PFSK-1 (cell line): Measurements from ENCODE around the gene POGLUT3.

Source experiments
- FOXP2 ChIP-seq: optimal IDR thresholded peaks from 2 replicates; pipeline ENCODE3; 2011; ENCODE audit warnings: borderline replicate concordance, control low read depth, inconsistent platforms; ENCODE audit not compliant: insufficient read depth; ENCODE audit errors: extremely low read length, extremely low read depth
- POLR2AphosphoS5 ChIP-seq: IDR thresholded peaks from 2 replicates; pipeline ENCODE4 v1.6.1; 2012; ENCODE audit warnings: low read depth, mild to moderate bottlenecking, control low read depth, low read length, moderate library complexity
- SIN3A ChIP-seq: IDR thresholded peaks from 2 replicates; pipeline ENCODE4 v1.6.1; 2012; ENCODE audit warnings: mild to moderate bottlenecking, low read length, moderate library complexity, borderline replicate concordance; ENCODE audit not compliant: insufficient read depth
- TAF1 ChIP-seq: IDR thresholded peaks from 2 replicates; pipeline ENCODE4 v1.6.1; 2012; ENCODE audit warnings: low read length, control low read depth, borderline replicate concordance; ENCODE audit not compliant: insufficient read depth
- TF ChIP-seq, protein P1 (sequence below), 2 experiments: IDR thresholded peaks; 2 replicates each; pipeline versions ENCODE4 v1.6.1 to v1.8.0; 2011 to 2012; ENCODE audit warnings: low read depth in 2 of 2, low read length in 2 of 2, control low read depth in 1 of 2, inconsistent platforms in 1 of 2, mild to moderate bottlenecking in 1 of 2, moderate library complexity in 1 of 2; ENCODE audit not compliant: insufficient read depth in 1 of 2

POGLUT3 gene

DNA sequence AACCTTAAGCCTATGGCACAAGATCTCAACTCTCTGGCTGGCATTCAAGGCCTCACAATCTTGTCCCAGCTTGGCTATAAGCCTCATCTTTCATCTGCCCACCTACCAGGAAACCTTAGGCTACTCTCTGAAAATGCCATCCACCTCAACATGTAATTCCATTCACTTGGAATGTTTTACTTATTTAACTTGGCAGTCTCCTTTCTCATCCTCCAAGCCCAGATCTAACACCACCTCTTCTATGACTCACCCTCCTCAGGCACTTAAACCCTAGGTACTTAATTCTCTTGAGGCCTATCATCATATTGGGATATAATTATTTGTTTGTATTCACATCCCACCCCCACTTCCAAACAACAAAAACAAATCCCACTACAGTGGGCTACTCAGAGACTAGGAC lies 15.0 kb downstream of the POGLUT3 start:
- TF ChIP-seq TAF1 (no peak), POLR2AphosphoS5 (no peak), SIN3A (no peak), FOXP2 (no peak)
- TF ChIP-seq, protein P1, sequence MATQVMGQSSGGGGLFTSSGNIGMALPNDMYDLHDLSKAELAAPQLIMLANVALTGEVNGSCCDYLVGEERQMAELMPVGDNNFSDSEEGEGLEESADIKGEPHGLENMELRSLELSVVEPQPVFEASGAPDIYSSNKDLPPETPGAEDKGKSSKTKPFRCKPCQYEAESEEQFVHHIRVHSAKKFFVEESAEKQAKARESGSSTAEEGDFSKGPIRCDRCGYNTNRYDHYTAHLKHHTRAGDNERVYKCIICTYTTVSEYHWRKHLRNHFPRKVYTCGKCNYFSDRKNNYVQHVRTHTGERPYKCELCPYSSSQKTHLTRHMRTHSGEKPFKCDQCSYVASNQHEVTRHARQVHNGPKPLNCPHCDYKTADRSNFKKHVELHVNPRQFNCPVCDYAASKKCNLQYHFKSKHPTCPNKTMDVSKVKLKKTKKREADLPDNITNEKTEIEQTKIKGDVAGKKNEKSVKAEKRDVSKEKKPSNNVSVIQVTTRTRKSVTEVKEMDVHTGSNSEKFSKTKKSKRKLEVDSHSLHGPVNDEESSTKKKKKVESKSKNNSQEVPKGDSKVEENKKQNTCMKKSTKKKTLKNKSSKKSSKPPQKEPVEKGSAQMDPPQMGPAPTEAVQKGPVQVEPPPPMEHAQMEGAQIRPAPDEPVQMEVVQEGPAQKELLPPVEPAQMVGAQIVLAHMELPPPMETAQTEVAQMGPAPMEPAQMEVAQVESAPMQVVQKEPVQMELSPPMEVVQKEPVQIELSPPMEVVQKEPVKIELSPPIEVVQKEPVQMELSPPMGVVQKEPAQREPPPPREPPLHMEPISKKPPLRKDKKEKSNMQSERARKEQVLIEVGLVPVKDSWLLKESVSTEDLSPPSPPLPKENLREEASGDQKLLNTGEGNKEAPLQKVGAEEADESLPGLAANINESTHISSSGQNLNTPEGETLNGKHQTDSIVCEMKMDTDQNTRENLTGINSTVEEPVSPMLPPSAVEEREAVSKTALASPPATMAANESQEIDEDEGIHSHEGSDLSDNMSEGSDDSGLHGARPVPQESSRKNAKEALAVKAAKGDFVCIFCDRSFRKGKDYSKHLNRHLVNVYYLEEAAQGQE (IDR thresholded peaks at IDR 0.05; ENCODE audit: insufficient read depth in 1 of 2, low read depth in 2 of 2, low read length in 2 of 2) = no peak

DNA sequence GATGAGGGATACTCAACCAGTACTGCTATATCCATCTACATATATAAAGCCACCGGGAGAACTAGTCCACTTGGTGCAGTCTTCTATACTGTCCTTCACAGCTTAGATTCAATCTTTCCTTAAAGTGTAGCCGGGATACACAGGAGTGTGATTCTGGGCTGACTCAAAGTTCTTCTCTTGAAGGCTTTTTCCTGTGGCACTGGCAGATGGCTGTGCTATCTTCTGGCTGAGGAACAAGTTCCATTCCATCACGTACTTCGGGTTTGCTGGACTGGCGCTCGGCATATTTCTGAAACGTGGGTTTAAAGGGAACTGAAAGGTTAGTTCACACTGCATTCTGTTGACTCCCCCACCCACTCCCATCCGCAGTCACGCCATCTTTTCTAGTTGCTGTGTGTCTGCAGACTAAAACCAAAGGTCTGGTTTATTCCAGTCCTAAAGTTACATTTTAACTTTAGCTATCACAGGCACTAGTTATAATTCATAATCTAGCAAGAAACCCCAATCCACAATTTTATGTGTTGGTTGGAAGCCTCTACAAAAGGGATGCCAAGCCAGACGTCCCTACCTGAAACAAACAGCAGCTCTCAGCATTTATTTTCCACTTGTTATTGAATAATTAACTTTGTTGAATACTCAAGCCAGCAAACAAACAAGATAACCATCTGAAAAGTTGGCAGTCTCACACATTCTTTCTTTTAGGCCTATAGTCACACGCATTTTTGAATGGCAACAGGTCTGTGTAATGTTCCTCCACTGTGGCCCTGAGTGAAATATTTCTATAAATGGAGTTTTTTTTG lies 23.3 kb downstream of the POGLUT3 start:
- TF ChIP-seq FOXP2 (no peak), TAF1 (no peak), SIN3A (no peak), POLR2AphosphoS5 (no peak)
- TF ChIP-seq, protein P1 (IDR thresholded peaks at IDR 0.05; ENCODE audit: insufficient read depth in 1 of 2, low read depth in 2 of 2, low read length in 2 of 2) = no peak

DNA sequence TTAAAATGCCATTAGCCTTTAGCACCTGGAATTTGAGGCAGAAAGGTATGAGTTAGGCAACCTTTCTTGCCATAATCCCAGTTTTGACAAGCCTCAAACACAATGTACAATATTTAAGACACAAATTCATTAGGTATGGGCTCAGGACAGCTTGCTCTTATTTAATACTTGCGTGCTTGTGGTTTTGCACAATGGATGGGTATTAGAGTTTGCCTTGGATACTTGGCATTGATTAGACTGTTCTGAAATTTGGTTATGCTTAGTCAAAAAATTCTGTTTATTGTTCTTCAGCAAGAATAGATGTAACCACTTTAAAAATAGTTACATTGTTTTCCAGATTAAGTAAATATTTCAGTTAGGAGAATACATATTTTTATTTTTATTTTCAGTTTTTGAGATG lies 25.5 kb downstream of the POGLUT3 start:
- TF ChIP-seq POLR2AphosphoS5 (no peak), TAF1 (no peak), FOXP2 (no peak), SIN3A (no peak)
- TF ChIP-seq, protein P1 (IDR thresholded peaks at IDR 0.05; ENCODE audit: insufficient read depth in 1 of 2, low read depth in 2 of 2, low read length in 2 of 2) = no peak

DNA sequence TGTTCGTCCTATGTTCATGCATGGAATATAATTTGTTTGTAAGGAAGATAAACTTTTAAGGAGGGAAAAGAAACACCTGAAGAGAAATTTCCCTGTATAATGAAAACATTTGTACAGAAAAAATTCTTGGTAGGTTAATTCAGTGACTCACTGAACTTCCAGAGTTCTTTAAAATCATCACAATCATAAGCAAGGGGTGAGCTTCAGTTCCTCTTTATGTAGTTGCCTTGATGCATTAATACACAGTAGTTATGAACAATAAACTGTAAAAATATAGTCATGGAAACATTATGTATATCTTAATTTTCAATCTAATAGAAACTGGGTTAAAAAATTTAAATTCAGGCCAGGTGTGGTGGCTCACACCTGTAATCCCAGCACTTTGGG lies 29.7 kb downstream of the POGLUT3 start:
- TF ChIP-seq TAF1 (no peak), SIN3A (no peak), FOXP2 (no peak), POLR2AphosphoS5 (no peak)
- TF ChIP-seq, protein P1 (IDR thresholded peaks at IDR 0.05; ENCODE audit: insufficient read depth in 1 of 2, low read depth in 2 of 2, low read length in 2 of 2) = no peak
